ENCODE measurements around the gene CHST9.

DNA sequence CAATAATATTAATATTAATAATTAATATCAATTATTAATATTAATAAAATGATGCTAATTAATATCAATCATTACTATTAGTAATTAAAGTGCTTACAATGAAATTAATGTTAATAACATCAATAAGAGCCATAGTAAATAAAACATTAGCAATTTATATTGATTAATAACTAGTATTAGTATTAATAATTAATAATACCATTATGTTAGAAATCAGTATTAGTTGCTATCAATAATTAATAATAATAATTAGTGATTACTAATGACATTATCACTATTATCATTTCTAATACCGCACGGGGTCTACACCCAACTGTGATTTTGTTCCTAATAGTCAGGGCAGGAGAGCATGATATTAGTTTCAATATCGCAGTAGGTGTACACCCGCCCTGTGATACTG lies 296.8 kb downstream of the CHST9 start:
- TF ChIP-seq EZH2 (IDR thresholded peaks at IDR 0.05; ENCODE audit: low read depth, unreplicated experiment) (no peak), EZH2phosphoT487 (IDR thresholded peaks at IDR 0.05; ENCODE audit: unreplicated experiment) (no peak), STAT1 (IDR thresholded peaks at IDR 0.05; ENCODE audit: unreplicated experiment) (no peak), POLR2AphosphoS5 (IDR thresholded peaks at IDR 0.05; ENCODE audit: low read depth) (no peak), NANOG (IDR thresholded peaks at IDR 0.05; ENCODE audit: borderline replicate concordance) (no peak), JUNB (IDR thresholded peaks at IDR 0.05; ENCODE audit: unreplicated experiment) (no peak), ZNF331 (CRISPR knock-in tag; IDR thresholded peaks at IDR 0.05; ENCODE audit: low read depth) (no peak), CREB1 (CRISPR knock-in tag; IDR thresholded peaks at IDR 0.05; ENCODE audit: low read depth) (no peak), ETS1 (IDR thresholded peaks at IDR 0.05) (no peak)
- TF ChIP-seq, protein P1, sequence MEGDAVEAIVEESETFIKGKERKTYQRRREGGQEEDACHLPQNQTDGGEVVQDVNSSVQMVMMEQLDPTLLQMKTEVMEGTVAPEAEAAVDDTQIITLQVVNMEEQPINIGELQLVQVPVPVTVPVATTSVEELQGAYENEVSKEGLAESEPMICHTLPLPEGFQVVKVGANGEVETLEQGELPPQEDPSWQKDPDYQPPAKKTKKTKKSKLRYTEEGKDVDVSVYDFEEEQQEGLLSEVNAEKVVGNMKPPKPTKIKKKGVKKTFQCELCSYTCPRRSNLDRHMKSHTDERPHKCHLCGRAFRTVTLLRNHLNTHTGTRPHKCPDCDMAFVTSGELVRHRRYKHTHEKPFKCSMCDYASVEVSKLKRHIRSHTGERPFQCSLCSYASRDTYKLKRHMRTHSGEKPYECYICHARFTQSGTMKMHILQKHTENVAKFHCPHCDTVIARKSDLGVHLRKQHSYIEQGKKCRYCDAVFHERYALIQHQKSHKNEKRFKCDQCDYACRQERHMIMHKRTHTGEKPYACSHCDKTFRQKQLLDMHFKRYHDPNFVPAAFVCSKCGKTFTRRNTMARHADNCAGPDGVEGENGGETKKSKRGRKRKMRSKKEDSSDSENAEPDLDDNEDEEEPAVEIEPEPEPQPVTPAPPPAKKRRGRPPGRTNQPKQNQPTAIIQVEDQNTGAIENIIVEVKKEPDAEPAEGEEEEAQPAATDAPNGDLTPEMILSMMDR (conservative IDR thresholded peaks at IDR 0.05; ENCODE audit: low read depth in 2 of 2): no peak
- TF ChIP-seq, protein P2, sequence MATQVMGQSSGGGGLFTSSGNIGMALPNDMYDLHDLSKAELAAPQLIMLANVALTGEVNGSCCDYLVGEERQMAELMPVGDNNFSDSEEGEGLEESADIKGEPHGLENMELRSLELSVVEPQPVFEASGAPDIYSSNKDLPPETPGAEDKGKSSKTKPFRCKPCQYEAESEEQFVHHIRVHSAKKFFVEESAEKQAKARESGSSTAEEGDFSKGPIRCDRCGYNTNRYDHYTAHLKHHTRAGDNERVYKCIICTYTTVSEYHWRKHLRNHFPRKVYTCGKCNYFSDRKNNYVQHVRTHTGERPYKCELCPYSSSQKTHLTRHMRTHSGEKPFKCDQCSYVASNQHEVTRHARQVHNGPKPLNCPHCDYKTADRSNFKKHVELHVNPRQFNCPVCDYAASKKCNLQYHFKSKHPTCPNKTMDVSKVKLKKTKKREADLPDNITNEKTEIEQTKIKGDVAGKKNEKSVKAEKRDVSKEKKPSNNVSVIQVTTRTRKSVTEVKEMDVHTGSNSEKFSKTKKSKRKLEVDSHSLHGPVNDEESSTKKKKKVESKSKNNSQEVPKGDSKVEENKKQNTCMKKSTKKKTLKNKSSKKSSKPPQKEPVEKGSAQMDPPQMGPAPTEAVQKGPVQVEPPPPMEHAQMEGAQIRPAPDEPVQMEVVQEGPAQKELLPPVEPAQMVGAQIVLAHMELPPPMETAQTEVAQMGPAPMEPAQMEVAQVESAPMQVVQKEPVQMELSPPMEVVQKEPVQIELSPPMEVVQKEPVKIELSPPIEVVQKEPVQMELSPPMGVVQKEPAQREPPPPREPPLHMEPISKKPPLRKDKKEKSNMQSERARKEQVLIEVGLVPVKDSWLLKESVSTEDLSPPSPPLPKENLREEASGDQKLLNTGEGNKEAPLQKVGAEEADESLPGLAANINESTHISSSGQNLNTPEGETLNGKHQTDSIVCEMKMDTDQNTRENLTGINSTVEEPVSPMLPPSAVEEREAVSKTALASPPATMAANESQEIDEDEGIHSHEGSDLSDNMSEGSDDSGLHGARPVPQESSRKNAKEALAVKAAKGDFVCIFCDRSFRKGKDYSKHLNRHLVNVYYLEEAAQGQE (IDR thresholded peaks at IDR 0.05; ENCODE audit: unreplicated experiment): no peak
